Astrocyte of the spinal cord (primary cell): ENCODE data around the gene MBD3L5.

Source experiments
- DNase-seq: peaks from one replicate; pipeline ENCODE4 v3.0.0; 2011; ENCODE audit warnings: low read depth, low spot score
- H3K4me3 ChIP-seq: 2 replicates; pipeline ENCODE4 v1.5.1; 2011; ENCODE audit warnings: low read depth, mild to moderate bottlenecking, low read length, moderate library complexity
- in situ Hi-C: cut with HindIII; loops from 2 replicates; pipeline ENCODE4 v1.10.0; 2017; ENCODE audit warnings: low sequenced_read_pairs
- TF ChIP-seq, protein P1 (sequence below): IDR thresholded peaks from 2 replicates; pipeline ENCODE4 v1.5.1; 2012; ENCODE audit warnings: low read depth, mild to moderate bottlenecking, low read length, inconsistent platforms

Gene MBD3L5

GRCh38 chr19:7069042-7069903 lies 38.9 kb downstream of the MBD3L5 start, which contains the start of gene ZNF557:
ZNF557 (plus strand) TSS chr19:7069703; CDS start chr19:7075075, 5,372 bp downstream.
- peak; percentile 98 for DNase-seq
- H3K4me3 ChIP-seq: peak within 1 kb of the TSS; percentile 88
- TF ChIP-seq, protein P1, sequence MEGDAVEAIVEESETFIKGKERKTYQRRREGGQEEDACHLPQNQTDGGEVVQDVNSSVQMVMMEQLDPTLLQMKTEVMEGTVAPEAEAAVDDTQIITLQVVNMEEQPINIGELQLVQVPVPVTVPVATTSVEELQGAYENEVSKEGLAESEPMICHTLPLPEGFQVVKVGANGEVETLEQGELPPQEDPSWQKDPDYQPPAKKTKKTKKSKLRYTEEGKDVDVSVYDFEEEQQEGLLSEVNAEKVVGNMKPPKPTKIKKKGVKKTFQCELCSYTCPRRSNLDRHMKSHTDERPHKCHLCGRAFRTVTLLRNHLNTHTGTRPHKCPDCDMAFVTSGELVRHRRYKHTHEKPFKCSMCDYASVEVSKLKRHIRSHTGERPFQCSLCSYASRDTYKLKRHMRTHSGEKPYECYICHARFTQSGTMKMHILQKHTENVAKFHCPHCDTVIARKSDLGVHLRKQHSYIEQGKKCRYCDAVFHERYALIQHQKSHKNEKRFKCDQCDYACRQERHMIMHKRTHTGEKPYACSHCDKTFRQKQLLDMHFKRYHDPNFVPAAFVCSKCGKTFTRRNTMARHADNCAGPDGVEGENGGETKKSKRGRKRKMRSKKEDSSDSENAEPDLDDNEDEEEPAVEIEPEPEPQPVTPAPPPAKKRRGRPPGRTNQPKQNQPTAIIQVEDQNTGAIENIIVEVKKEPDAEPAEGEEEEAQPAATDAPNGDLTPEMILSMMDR: no peak
- in situ Hi-C loops: no loop called here

- peak overlapping the region; percentile 88 for H3K4me3 ChIP-seq
- no peak for DNase-seq
- TF ChIP-seq, protein P1: no peak
- in situ Hi-C loops: no loop called here
Observed at GRCh38 chr19:7069904-7070226, 39.5 kb downstream of the MBD3L5 start.

DNA sequence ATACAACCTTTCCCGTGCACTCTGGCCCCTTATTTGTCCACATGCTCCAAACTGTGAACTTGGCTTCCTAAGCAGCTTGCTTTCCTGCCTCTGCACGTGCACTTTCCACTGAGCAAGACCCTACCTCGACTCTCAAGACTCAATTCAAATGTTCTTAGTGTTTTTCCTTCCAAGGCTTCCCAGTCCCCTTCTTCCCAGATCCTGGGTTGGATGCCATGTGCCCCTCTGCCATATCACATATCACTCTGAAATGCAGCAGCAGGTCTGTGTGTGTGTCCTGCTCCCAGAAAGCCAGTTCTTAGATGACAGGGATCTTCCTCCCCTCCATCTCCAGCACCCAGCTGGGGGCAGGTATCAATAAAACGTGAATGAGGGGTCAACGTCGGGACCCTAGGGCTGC lies 42.2 kb downstream of the MBD3L5 start:
- TF ChIP-seq, protein P1: no peak
- in situ Hi-C loops: no loop called here
- H3K4me3 ChIP-seq: no peak overlapping the region
- no peak for DNase-seq

DNA sequence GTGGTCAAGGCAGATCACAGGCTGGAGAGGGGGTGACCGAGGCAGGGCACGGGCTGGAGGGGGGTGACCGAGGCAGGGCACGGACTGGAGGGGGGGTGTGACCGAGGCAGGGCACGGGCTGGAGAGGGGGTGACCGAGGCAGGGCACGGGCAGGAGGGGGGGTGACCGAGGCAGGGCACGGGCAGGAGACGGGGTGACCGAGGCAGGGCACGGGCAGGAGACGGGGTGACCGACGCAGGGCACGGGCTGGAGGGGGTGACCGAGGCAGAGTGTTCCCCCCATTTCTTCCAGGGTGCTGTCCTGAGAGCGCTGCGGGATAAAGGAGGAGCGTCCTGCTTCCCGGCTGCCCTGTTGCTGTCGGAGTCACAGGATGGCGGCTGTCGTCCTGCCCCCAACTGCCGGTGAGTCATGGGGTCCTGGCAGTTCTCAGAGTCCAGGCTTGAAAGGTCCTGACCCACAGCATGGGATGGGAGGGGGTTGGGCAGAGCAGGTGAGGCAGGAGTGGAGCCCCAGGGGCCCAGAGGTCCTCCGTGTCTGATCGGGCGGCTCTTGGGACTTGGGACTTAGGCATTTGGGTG lies 44.4 kb downstream of the MBD3L5 start:
- in situ Hi-C loops: no loop called here
- no peak for DNase-seq
- TF ChIP-seq, protein P1: no peak
- no peak overlapping the region for H3K4me3 ChIP-seq

- TF ChIP-seq, protein P1: no peak
- no peak overlapping the region for H3K4me3 ChIP-seq
- no peak for DNase-seq
- in situ Hi-C loops: no loop called here
Observed at GRCh38 chr19:7076151-7076550, 45.8 kb downstream of the MBD3L5 start.

DNA sequence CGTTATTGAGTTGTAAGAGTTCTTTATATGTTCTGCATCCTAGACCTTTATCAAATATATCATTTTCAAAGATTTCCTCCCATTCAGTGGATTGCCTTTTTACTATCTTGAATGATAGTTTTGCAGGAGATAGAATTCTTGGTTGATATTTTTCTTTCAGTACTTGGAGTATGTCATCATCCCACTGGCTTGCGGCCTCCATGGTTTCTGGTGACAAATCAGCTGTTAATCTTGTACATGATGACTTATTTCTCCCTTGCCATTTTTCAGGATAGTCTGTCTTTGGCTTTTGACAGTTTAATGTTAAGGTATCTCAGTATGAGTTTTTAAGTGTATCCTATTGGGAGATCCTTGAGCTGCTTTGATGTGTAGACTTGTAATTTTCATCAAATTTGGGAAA lies 47.6 kb downstream of the MBD3L5 start:
- in situ Hi-C loops: no loop called here
- no peak overlapping the region for H3K4me3 ChIP-seq
- TF ChIP-seq, protein P1: no peak
- DNase-seq: no peak
